GM23248 (cell line): ENCODE measurements around the gene PSD4.

Experiments
- EZH2 ChIP-seq: fragments of 200-600 bp; sonication (generic); IDR thresholded peaks from 2 replicates; pipeline ENCODE4 v1.6.1; 2018; ENCODE audit warnings: antibody characterized with exemption, mild to moderate bottlenecking; ENCODE audit not compliant: insufficient read depth, poor library complexity, severe bottlenecking
- EZH2phosphoT487 ChIP-seq: fragments of 200-600 bp; sonication (generic); IDR thresholded peaks from 2 replicates; pipeline ENCODE4 v1.6.1; 2018; ENCODE audit warnings: antibody characterized with exemption, moderate library complexity, mild to moderate bottlenecking, low read depth; ENCODE audit not compliant: insufficient read depth

DNA sequence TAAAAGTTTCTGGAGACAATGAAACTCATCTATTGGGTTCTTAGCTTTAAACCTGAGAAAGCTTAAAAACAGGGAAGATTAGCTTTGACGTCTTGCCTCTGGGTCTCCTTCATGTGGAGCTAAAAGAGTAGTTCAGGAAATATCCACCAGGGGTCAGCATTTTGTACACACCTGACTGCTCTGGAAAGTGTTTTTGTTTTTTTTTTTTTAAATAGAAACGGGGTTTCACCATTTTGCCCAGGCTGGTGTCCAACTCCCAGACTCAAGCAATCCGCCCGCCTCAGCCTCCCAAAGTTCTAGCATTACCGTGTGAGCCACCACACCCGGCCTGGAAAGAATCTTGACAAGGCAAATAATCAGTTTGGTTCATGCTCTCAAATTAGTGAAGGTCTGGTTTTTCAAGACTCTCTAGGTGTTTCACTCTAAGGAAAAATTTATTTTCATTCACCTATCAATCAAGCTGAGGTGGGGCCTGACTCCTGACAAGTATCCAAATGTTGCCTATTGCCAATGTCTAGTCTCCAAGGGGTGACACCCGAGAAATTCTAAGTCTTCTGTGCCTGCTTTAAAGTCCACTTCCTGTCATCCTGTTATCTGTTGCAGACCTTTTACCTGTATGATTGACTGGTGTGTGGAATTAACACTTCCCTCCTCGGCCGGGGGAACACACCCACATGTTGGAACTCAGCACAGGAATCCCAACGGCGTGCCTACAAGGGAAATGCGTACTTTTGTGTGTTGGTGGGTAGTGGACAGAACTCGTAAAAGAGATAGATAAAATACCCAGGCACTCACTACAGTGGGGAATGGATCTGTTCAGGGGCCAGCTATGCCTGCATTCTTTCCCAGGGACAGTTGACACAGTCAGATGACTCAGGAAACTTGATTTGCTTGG, 35.1 kb upstream of the PSD4 start:
- TF ChIP-seq EZH2 (no peak), EZH2phosphoT487 (no peak)
